ENCODE data around the gene PRKN. TPM values are rescaled to one million over a fixed set of nuclear protein-coding genes. Genes with fewer than 3 reads are reported as not detected.

The PRKN gene
- total RNA-seq, 1 donor from 2014 or later: 0.91 TPM

- intact Hi-C loops (cut with micrococcal nuclease): no loop called here
Measured at GRCh38 chr6:161745594-161746141, 981.9 kb downstream of the PRKN start.

GRCh38 chr6:161745128-161745527 lies 982.4 kb downstream of the PRKN start:
- intact Hi-C loops (cut with micrococcal nuclease): no loop called here

GRCh38 chr6:161744211-161745067 lies 983.1 kb downstream of the PRKN start:
- intact Hi-C loops (cut with micrococcal nuclease): no loop called here

GRCh38 chr6:161743509-161744178 lies 983.9 kb downstream of the PRKN start:
- intact Hi-C loops (cut with micrococcal nuclease): no loop called here

- intact Hi-C loops (cut with micrococcal nuclease): no loop called here
Measured at GRCh38 chr6:161740486-161740885, 987.1 kb downstream of the PRKN start.

- intact Hi-C loops (cut with micrococcal nuclease): no loop called here
Measured at GRCh38 chr6:161736781-161737292, 990.7 kb downstream of the PRKN start.

GRCh38 chr6:161736326-161736725 lies 991.2 kb downstream of the PRKN start:
- intact Hi-C loops (cut with micrococcal nuclease): no loop called here

GRCh38 chr6:161732594-161732993 lies 995.0 kb downstream of the PRKN start:
- intact Hi-C loops (cut with micrococcal nuclease): no loop called here

GRCh38 chr6:161727083-161727833 lies 1000.3 kb downstream of the PRKN start:
- intact Hi-C loops (cut with micrococcal nuclease): no loop called here

GRCh38 chr6:161722394-161722793 lies 1005.2 kb downstream of the PRKN start:
- intact Hi-C loops (cut with micrococcal nuclease): no loop called here

- intact Hi-C loops (cut with micrococcal nuclease): no loop called here
Measured at GRCh38 chr6:161721511-161721910, 1006.1 kb downstream of the PRKN start.

GRCh38 chr6:161716176-161716575 lies 1011.4 kb downstream of the PRKN start:
- intact Hi-C loops (cut with micrococcal nuclease): no loop called here

- intact Hi-C loops (cut with micrococcal nuclease): no loop called here
Measured at GRCh38 chr6:161711938-161712337, 1015.6 kb downstream of the PRKN start.

- intact Hi-C loops (cut with micrococcal nuclease): no loop called here
Measured at GRCh38 chr6:161711515-161711914, 1016.1 kb downstream of the PRKN start.

- intact Hi-C loops (cut with micrococcal nuclease): no loop called here
Measured at GRCh38 chr6:161710698-161711097, 1016.9 kb downstream of the PRKN start.

- intact Hi-C loops (cut with micrococcal nuclease): no loop called here
Measured at GRCh38 chr6:161701056-161701455, 1026.5 kb downstream of the PRKN start.

- intact Hi-C loops (cut with micrococcal nuclease): no loop called here
Measured at GRCh38 chr6:161696801-161697200, 1030.8 kb downstream of the PRKN start.

- intact Hi-C loops (cut with micrococcal nuclease): loop anchor here (1.0 kb wide), 2 partner anchors 277 to 301 kb away; no protein-coding TSS in a partner anchor
Measured at GRCh38 chr6:161694995-161695394, 1032.6 kb downstream of the PRKN start.

GRCh38 chr6:161686655-161687054 lies 1040.9 kb downstream of the PRKN start:
- intact Hi-C loops (cut with micrococcal nuclease): no loop called here

GRCh38 chr6:161684731-161685475 lies 1042.7 kb downstream of the PRKN start:
- intact Hi-C loops (cut with micrococcal nuclease): no loop called here

GRCh38 chr6:161683400-161683799 lies 1044.2 kb downstream of the PRKN start:
- intact Hi-C loops (cut with micrococcal nuclease): no loop called here
